NOMO-1 treated with DMSO at 0.1 percent for 48 hours (cell line): Measurements from ENCODE around the gene TEX2.
"Not testable (repeated sequence)": the region's sequence is repeated elsewhere in the genome, so short reads cannot be mapped to it uniquely, and the experiment has no call there.

Source experiments
- DNase-seq: peaks from one replicate; lab custom pipeline; 2025; ENCODE audit not compliant: unreplicated experiment; lab: John Stamatoyannopoulos, UW

The TEX2 gene

GRCh38 chr17:64120972-64121786 lies 141.9 kb downstream of the TEX2 start:
- DNase-seq: not testable (repeated sequence)

GRCh38 chr17:64120159-64120810 lies 142.8 kb downstream of the TEX2 start:
- DNase-seq: no peak

- peak; percentile 72 for DNase-seq
Observed at GRCh38 chr17:64117981-64118979, 144.8 kb downstream of the TEX2 start.

DNA sequence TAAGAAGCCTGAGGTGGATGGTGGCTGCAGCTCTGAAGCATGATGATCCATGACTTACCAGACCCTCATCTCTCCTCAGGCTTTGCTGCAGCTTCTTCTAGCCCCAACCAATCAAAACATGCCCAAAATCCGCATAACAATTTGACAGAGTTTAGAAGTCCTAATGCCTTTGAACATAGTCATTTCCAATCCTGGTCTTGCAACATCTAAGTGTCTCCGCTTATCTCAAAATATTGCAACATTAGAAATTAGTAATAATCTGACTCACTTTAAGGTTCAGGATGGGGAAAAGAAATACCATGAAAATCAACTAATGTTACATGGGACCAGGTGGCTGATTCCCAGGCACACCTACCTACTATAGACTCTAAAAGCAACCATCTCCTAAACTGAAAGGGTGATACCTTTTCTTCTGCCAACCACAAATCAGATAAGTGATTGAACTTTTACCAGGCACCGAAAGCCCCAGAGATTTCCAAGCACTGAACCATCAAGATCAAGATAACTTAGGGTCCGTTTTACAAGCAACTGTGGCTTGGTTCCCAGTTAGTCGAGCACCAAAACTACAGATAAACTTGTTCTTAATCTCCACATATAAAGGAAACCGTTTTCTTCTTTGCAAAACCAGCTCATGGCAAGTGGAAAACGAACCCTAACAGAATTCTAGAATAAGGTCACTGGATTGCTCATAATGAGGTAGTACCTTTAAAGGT lies 147.1 kb downstream of the TEX2 start:
- DNase-seq: peak; percentile 40

DNA sequence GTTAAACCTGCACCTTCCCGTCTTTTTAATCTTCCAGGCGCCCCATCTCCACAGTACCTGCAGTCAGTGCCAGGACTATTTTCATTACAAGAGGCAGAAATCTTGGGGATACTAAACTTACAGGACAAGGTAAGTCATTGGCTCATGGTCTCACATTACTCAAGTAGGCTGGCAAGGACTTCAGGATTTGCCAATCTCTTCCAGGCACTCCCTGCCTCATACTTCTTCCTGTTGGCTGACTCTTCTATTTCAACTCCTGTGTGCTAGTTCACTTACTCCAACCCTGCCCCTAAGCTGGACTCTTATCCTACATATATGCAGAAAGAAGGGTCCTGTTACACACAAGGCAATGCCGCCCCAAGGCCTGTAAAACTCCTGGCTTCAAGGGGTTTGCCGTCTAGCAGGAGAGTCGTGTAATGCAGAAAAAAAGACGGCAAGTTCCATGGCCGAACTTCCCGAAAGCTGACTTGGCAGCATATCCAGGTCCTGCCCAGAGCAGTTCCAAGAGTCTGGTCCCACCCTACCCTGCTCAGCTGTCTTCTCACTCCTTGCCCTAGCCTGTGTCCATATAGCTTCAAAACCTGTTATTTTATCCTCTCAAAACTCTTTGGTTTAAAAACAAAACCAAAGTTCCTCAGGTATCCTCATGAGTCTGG lies 147.9 kb downstream of the TEX2 start:
- no peak for DNase-seq

DNA sequence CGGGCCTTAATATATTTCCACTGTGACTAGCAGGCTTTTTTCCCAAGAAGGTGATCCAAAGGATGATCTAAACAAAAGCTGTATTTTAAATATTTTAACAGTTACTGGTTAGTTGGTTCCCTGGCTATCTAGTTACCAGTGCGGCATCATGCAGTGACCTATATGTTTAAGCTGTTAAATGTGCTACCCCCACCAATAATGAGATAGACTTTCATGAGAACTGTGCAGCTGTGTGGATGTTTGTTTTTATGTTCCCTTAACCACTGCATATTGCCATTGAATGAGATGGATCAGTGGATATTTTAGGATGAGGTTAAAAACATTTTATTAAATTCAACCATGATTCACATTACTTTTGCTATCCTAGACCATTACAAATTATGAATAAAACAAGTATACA lies 150.1 kb downstream of the TEX2 start:
- no peak for DNase-seq

- DNase-seq: no peak
Observed at GRCh38 chr17:64111831-64112230, 151.2 kb downstream of the TEX2 start.

DNA sequence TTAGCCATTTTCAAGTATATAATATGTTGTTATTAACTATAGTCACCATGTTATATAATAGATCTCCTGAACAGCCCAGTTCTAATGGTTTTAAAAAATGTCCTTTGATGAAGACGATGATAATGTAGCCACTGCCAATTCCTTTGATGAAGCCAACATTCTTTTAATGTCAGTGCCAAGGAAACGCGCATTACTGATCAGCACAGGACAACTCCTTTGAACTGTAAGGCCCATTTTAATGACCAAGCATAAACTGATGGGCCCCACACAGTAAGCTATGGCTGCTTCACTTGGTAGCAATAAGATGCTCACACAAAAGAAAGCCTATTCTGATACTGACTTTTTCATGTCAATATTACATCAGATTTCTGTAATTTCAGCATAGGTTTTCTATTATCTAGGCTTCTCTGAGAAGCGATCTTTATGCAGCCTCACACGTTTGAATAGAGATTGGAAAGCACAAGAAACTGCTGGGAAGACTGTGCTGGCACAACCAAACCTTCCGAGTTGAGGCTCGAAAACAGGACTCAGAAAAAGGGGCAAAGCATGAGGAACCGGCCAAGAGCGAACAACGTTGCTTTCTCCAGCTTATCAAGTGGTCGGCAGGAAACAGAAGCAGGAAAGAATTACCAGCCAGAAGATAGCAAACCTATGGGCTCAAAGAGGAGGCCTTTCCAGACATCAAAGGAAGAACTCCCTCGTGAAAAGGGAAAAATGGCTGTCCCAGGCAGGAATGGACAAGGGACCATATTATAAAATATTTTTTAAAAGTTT lies 152.5 kb downstream of the TEX2 start:
- no peak for DNase-seq

DNA sequence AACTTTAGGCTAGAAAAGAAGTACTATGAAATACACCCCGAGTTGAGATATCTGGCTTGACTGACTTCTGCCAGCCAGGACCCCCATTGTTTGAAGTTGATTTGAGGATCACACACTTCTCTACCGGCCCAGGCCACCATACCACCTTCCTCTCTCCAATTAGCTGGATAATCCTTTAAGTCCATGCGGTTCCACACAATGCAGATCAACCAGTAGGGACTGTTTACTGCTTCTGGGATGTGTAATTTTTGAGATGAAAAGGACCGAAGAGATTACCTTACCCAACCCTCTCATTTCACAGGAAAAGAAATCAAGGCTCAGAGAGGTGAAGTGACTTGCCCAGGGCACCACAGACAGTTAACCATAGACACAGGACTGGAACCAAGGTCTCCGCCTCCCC lies 153.7 kb downstream of the TEX2 start:
- DNase-seq: no peak

DNA sequence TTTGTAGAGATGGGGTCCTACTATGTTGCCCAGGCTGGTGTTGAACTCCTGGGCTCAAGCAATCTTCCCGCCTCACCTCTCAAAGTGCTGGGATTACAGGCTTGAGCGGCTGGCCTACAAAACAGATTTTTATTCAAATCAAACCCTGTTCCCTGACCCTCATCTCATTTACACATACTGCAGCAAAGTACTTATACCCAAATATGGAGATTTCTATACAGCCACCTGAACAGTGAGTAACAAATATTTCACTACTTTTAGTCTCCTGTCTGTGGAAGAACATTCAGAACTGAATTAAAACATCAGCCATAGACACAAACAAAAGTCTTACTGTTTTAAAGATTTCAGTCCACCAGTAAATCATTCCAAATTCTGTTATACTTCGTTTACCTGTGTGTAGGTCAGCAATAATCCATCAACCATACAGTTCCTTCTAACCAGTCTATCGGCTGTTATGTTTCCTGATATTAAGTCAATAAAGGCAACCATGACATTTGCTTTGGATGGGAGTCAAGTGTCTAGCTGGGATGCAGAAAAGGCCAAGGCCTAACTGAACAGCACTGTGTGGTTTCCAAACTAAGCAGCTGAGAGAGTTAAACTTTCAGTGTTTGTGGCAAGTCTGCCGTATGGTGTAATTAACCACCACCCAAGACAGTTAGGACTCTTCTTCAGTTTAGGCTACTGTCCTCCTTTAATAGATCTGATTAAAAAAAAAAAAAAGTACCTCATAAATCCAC lies 155.4 kb downstream of the TEX2 start:
- DNase-seq: peak; percentile 13

DNA sequence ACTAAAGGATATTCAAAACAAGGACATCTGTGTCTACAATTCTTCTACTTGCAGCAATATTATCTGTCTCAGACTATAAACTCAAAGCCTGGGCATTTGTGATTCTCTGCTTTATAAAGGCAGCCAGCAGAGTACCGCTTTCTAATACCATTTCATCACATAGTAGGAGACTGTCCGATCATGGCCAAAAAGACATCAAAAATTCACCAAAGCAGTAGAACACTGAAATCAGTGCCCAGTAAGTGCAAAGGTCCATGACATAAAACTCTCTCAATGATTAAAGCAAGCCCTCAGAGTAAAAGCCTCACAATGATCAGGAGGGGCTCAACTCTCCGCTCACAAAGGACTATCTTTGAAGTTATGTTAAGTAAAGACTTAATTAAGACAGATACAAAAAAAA lies 156.1 kb downstream of the TEX2 start:
- no peak for DNase-seq

DNA sequence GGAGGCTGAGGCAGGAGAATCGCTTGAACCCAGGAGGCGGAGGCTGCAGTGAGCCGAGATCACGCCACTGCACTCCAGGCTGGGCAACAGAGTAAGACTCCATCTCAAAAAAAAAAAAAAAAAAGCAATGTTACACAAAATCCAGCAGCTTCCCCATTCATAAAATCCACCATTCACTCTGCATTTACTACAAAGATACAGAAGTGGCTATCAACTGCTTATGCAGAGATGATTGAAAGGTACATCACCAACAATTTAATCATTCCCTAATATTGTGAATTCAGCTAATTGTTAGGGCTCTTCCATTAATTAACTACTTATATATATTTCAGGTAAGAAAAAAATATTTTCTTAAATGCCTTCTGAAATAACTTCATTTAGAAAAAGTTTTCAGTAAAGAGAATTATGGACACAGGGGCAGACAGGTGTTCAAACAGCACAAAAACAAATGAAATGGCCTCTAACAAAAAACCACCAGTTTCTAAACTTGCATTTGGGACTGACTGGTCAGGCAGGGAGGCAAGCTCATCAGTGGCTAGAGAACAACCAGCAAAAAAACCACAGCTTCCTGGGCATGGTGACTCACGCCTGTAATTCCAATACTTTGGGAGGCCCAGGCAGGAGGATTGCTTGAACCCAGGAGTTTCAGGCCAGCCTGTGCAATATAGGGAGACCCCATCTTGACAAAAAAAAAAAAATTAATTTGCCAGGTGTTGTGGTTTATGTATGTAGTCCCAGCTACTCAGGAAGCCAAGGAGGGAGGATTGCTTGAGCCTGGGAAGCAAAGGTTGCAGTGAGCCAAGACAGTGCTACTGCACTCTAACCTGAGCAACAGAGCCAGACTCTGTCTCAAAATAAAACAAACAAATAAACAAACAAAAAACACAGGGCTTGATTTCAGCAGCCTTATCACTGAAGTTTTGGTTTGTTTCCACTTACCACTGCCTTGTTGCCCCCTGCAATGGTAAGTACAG lies 159.4 kb downstream of the TEX2 start:
- peak; percentile 43 for DNase-seq

DNA sequence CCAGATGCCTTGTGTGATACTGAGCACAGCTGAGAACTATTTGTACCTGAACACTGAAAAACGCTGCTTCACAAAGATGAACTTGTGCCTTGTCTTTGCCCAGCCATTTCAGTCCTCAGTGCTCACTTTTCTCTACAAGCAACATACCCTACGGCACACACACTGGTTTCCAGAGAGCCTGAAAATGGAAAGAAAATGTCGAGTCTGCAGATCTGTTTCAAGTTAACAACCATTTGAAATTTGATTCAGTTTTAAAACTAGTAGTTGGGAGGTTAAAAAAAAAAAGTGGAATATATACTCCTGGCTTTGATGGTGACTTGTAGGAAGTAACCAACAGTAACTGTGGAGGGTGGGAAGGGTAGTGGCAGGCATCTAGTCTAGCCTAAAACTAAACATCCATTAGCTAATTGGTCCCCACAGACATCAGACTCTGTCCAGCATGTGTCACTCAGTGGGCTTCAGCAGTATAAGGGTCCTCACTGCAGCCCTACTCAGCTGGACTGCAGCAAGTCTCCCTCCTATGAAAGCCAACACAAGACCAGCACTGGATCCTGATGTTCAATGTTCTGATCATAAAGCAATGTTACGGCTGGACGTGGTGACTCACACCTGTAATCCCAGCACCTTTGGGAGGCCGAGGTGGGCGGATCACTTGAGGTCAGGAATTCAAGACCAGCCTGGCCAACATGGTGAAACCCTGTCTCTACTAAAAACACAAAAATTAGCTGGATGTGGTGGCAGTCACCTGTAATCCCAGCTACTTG lies 160.3 kb downstream of the TEX2 start:
- DNase-seq: no peak

GRCh38 chr17:64099543-64099942 lies 163.5 kb downstream of the TEX2 start:
- no peak for DNase-seq
